Measurements from ENCODE around the gene ARHGEF7. TPM values are rescaled to one million over a fixed set of nuclear protein-coding genes. Genes with fewer than 3 reads are reported as not detected.

ARHGEF7 gene
- total RNA-seq, 1 donor from 2014 or later: 270 TPM

GRCh38 chr13:111239764-111240670 lies 124.9 kb downstream of the ARHGEF7 start:
- DNase-seq (ENCODE audit: low spot score): no peak
- H3K9me3 Mint-ChIP-seq (ENCODE audit: unreplicated experiment): no peaks in the 10 kb centered on the region

GRCh38 chr13:111241006-111241755 lies 126.1 kb downstream of the ARHGEF7 start:
- H3K27me3 Mint-ChIP-seq (ENCODE audit: unreplicated experiment): peaks cover 8% of the 10 kb centered on the region
- no peak for DNase-seq (ENCODE audit: low spot score)
- H3K4me3 Mint-ChIP-seq (ENCODE audit: unreplicated experiment): no peak overlapping the region
- peaks cover 2% of the 10 kb centered on the region for H3K4me1 Mint-ChIP-seq (ENCODE audit: unreplicated experiment)
- H3K36me3 Mint-ChIP-seq (ENCODE audit: low read depth, unreplicated experiment): peaks cover 51% of the 10 kb centered on the region
- peak overlapping the region; percentile 57 for H3K27ac Mint-ChIP-seq (ENCODE audit: unreplicated experiment)
- H3K9me3 Mint-ChIP-seq (ENCODE audit: unreplicated experiment): no peaks in the 10 kb centered on the region
- TF ChIP-seq CTCF (IDR thresholded peaks at IDR 0.05; ENCODE audit: unreplicated experiment): no peak

More at GRCh38 chr13:111239764-111240670, 124.9 kb downstream of the ARHGEF7 start:
- no peak overlapping the region for H3K27ac Mint-ChIP-seq (ENCODE audit: unreplicated experiment)
- peaks cover 8% of the 10 kb centered on the region for H3K27me3 Mint-ChIP-seq (ENCODE audit: unreplicated experiment)
- peaks cover 45% of the 10 kb centered on the region for H3K36me3 Mint-ChIP-seq (ENCODE audit: low read depth, unreplicated experiment)
- no peak overlapping the region for H3K4me3 Mint-ChIP-seq (ENCODE audit: unreplicated experiment)
- peaks cover 5% of the 10 kb centered on the region for H3K4me1 Mint-ChIP-seq (ENCODE audit: unreplicated experiment)
- no peak for TF ChIP-seq CTCF (IDR thresholded peaks at IDR 0.05; ENCODE audit: unreplicated experiment)

GRCh38 chr13:111241862-111242261 lies 126.8 kb downstream of the ARHGEF7 start:
- no peak overlapping the region for H3K4me3 Mint-ChIP-seq (ENCODE audit: unreplicated experiment)
- DNase-seq (ENCODE audit: low spot score): no peak
- peaks cover 8% of the 10 kb centered on the region for H3K27me3 Mint-ChIP-seq (ENCODE audit: unreplicated experiment)
- no peak for TF ChIP-seq CTCF (IDR thresholded peaks at IDR 0.05; ENCODE audit: unreplicated experiment)
- H3K9me3 Mint-ChIP-seq (ENCODE audit: unreplicated experiment): no peaks in the 10 kb centered on the region
- peak overlapping the region; percentile 57 for H3K27ac Mint-ChIP-seq (ENCODE audit: unreplicated experiment)
- H3K36me3 Mint-ChIP-seq (ENCODE audit: low read depth, unreplicated experiment): peaks cover 55% of the 10 kb centered on the region
- H3K4me1 Mint-ChIP-seq (ENCODE audit: unreplicated experiment): no peaks in the 10 kb centered on the region

GRCh38 chr13:111242585-111242984 lies 127.5 kb downstream of the ARHGEF7 start:
- Mint-ChIP-seq H3K27ac (ENCODE audit: unreplicated experiment) (no peak overlapping the region), H3K36me3 (ENCODE audit: low read depth, unreplicated experiment) (peaks cover 55% of the 10 kb centered on the region), H3K4me1 (ENCODE audit: unreplicated experiment) (no peaks in the 10 kb centered on the region)

More at GRCh38 chr13:111242585-111242984, 127.5 kb downstream of the ARHGEF7 start:
- DNase-seq (ENCODE audit: low spot score): no peak
- Mint-ChIP-seq H3K9me3 (ENCODE audit: unreplicated experiment) (no peaks in the 10 kb centered on the region), H3K27me3 (ENCODE audit: unreplicated experiment) (peaks cover 8% of the 10 kb centered on the region), H3K4me3 (ENCODE audit: unreplicated experiment) (no peak overlapping the region)
- TF ChIP-seq CTCF (IDR thresholded peaks at IDR 0.05; ENCODE audit: unreplicated experiment): no peak

Data from endothelial cell (in vitro differentiated cells).